Renal cortical epithelial cell (primary cell): ENCODE data around the gene ZNF136. TPM values are rescaled to one million over a fixed set of nuclear protein-coding genes. Genes with fewer than 3 reads are reported as not detected.
A peak's percentile ranks its signal among the peaks of the same experiment; 100 is the strongest.

Source experiments
- DNase-seq: peaks from one replicate; pipeline ENCODE4 v3.0.0-alpha.2; 2011; ENCODE audit warnings: low read depth
- total RNA-seq: library from RNA; depleted of rRNA; stranded (reverse); fragments of >200 nt; gene quantifications from 2 replicates; pipeline ENCODE4 v1.2.3, GENCODE V29; 2014

The ZNF136 gene
- 5.9 and 16.1 TPM in 2 replicates for total RNA-seq

DNA sequence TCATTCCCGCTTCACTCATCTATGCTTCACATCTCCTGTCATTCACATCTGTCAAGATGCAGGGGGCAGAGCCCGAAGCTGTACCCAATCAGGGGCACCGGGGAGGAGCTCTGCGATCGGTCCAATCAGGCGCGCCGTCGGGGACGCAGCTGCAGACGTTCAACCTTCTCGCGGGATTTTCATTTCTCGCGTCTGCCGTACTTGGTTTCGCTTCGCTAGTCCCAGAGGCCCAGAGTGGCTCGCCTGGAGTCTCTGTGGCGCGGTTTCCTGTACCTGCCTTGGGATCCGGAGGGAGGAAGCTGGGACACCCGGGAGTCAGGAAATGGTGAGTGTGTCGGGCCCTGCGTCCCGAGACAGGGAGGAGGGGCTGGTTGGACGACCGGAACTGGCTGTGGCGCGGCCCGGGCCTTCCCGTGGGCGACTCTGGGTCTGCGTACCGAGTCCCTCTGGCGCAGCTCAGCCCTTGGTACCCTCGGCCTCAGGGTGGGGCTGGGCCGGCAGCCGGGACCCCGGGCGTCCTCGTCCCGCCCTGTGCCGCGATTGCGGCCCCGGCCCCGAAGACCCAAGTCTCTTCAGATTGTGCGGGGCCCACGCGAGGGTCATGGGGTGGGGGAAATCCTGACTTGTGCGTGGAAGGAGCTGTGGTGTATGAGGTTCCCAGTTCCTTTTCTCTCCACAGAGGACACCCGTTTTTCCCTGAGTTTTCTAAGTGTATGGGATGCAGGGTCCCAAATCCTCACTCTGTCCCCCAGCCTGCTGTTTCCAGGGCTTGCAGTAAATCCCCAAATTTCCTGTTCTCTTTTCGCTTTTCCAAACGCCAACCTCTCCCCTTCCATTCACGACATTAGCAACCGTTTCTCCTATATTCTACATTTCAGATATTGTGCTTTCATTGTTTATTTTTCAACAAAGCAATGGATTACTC lies at the start of gene ZNF136:
ZNF136 (plus strand) TSS at position 215 of the 925 bp plus-strand sequence; CDS start at position 323, 108 bp downstream.
- DNase-seq = peak; percentile 93

DNA sequence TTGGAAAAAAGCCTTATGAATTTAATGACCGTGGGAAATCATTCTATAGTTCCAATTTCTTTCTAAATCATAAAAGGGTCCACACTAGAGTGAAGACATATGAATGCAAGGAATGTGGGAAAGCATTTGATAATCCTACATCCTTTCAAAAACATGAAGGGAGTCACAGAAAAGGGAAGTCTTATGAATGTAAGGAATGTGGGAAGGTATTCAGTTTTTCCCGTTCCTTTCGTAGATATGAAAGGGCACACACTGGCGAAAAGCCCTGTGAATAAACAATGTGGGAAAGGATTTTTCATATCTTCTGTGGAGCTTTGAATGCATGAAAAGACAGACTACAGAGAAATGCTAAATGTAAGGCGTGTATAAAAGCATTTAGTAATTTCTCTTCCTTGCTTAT lies 49.8 kb upstream of the ZNF136 start:
- no peak for DNase-seq

DNA sequence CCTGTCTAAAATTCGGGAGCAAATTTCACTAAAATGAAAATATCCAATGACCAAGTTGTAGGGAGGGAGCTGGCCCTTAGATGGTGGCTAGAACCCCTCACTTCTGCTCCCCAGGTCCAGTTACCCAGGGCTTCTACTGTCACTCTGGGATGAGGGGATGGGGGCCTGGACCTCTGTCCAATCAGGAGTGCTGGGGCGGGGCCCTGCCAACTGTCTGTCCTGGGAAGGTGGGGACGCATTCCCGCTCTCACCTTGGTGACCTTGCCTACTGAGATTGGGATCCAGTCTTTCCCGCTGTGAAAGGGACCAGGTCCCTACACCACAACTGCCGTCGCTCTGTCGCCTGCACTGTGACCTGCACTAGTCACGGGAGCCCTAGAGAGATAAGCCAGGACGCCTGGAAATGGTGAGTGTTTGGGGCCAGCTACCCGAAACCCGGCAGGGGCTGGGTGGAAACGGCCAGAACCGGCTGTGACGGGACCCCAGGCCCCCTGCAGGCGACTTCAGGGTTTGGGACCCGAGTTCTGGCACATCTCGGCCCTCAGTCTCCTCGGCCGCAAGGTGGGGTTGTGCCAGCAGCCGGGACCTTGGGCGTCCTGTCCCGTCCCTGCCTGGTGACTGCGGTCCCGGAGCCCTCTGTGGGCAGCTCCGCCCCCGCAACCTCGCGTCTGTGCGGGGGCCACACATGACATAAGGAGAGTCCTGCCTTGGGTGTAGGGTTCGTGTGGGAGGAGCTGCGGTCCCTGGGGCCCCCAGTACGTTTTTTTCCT lies 45.5 kb upstream of the ZNF136 start:
- DNase-seq = no peak

DNA sequence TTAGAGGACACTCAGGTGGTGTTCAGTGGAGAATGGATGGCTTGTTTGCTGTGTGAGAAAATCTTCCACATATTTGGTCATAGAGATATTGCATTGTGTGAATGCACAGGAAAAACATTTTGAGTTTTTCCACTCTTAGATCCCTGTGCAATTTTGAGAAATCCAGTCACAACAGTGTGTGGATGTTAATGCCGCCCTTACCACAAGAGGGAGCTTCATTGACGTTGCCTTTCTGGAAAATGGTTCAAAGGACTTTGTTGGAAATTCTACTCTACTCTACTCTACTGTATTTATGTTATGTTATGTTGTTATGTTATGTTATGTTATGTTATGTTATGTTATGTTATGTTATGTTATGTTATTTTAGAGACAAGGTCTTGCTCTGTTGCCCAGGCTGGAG lies 36.2 kb upstream of the ZNF136 start:
- DNase-seq = no peak

DNA sequence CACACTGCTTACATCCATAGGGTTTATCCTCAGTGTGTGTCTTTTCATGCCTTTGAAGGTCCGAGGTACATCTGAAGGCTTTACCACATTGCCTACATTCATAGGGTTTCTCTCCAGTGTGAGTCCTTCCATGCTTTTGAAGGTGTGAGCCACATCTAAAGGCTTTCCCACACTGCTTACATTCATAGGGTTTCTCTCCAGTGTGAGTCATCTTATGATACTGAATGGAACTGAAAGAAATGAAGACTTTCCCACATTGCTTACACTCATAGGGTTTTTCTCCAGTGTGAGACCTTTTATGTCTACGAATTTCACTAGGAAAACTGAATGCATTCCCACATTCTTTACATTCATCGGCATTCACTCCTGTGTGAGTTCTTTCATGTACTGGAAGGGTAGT lies 29.8 kb upstream of the ZNF136 start:
- no peak for DNase-seq

DNA sequence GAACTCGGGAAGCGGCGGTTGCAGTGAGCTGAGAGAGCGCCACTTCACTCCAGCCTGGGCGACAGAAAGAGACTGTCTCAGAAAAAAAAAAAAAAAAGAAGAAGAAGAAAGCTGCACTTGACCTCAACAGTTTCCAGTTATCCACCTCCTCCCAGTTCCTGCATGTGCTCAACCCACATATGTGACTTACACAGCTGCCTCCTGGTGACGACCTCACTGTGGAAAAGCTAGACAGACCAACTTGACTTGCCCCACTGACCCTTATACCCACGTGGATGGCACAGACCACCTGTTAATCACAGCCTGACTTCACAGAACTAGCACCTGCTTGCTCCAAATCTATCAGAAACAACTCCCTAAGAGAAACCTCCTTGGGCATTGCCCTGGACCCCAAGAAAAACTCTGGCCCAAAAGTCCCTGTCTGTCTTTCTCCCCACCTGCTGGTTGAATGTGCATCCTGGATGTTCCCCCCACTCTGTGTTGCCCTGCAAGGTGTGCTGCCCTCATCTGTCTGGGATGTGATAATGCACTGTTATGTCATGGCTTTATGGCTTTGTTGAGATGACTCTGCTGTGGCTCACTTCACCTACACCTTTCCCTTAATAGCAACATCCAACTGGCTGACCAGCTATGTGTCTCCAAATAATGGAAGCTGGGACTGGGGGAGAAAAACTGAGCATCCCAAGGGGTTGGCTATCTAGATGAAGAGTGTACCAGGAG lies 25.5 kb upstream of the ZNF136 start:
- DNase-seq = no peak

DNA sequence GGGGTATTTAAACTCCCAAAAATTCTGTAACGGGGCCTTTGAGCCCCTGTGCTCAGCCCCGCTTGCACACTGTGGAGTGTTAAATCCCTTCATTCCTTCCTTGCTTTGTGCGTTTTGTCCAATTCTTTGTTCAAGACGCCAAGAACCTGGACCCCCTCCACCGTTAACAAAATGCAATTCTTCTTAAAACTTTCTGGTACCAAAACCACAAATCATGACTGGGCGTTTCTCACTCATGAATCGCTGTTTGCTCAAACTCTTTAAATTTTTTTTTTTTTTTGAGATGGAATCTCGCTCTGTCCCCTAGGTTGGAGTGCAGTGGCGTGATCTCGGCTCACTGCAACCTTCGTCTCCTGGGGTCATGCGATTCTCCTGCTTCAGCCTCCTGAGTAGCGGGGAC lies 23.6 kb upstream of the ZNF136 start:
- DNase-seq = no peak

DNA sequence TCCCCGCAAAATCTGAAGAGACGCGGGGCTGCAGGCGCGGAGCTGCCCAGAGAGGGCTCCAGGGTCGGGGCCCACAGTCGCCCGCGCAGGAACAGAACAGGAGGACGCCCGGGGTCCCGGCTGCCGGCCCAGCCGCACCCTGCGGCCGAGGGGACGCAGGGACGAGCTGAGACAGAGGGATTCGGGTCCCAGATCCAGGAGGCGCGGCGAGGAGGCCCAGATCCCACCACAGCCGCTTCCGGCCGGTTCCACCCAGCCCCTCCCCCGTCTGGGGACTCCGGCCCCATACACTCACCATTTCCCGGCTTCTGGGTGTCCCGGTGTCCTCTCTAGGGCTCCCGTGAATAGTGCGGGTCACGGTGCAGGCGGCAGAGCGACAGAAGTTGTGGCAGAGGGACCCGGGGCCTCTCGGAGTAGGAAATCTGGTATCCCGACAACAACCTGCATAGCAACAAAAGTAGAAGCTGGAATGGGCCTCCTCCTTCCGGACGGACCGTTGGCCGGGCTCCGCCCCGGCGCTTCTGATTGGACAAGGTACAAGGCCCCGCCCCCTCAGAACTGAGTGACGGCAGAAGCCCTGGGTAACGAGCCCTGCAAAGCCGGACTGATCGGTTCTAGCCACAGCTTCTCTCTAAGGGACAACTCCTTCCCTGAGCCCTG lies 22.9 kb upstream of the ZNF136 start, which contains the start of gene ZNF20:
ZNF20 (minus strand) TSS at position 466 of the 660 bp plus-strand sequence; CDS start at position 298, 168 bp downstream.
- DNase-seq = peak; percentile 87

DNA sequence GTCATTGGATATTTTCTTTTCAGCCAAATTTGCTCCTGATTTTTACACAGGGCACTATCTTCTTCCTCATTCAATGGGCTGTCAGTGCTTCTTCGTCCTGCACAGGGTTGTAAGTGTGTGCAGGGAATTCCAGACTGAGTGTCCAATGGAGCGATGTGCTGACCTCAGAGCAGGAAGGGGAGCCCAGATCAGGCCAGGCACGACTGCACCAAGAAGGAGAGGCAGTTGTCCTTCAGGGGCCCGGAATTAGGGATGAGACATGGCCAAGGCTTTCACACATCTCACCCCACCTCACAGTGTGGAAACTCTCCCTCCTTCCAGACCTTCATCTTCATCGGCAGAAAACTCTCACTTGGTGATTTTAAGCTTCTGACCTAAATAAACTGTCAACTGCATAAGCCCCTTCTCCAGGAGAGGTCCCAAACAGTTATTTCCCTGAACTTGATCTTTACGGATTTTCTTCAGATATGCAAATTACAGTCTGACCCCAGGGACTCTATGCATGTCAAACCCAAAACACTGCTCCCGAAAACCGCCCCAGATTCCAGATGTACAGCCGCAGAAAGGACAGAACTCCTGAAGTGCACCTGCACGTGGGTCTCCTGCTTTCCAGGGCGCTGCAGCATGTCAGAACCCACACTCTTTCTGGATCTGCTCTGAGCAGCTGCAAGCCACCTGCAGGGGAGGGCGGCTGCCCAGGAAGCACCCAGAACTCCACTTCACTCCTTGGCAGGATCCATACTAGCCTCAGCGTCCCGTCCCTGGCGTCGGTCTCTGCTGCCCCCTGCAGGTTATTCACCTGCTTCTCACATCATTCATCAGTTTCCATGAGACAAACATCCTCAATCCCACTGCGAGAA lies 22.1 kb upstream of the ZNF136 start:
- DNase-seq = peak; percentile 69

DNA sequence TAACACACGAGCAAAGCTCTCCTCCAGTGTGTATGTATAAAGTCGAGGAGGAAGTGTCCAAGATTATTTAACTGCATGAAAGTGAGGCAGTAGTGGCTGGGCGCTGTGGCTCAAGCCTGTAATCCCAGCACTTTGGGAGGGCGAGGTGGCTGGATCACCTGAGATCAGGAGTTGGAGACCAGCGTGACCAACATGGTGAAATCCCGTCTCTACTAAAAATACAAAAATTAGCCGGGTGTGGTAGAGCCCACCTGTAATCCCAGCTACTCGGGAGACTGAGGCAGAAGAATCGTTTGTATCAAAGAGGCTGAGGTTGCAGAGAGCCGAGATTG lies 21.5 kb upstream of the ZNF136 start:
- no peak for DNase-seq

DNA sequence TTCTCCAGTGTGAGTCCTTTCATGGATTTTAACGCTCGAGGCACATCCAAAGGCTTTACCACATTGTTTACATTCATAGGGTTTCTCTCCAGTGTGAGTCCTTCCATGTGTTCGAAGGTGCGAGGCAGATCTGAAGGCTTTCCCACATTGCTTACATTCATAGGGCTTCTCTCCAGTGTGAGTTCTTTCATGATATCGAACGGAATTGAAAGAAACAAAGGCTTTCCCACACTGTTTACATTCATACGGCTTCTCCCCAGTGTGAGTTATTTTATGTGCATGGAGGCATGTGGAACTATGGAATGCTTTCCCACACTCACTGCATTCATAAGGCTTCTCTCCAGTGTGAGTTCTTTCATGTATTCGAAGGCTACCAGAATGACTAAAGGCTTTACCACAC lies 17.5 kb upstream of the ZNF136 start:
- no peak for DNase-seq

DNA sequence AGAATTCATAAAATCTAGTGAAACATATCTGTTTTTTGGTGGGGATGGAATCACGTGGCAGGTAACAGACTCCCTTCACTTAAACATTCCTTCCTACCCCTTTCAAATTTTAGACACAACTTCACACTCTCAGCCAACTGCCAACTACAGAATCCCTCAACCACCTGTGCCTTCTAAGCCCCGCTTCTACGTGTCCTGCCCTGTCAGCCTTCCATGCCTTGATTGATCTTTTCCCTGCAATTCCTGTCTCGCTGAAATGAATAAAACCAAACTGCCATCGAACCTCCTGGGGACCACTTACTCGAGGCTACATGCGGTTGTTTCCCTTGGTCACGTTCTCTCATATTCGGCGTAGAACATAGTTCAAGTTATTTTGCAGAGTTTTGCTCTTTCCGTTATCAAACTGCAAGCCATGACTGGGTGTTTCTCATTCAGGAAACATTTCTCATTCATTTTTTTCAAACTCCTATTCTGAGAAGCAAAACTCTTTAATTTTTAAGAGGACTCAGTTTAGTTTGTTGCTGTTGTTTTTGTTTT lies 7.5 kb upstream of the ZNF136 start:
- no peak for DNase-seq

DNA sequence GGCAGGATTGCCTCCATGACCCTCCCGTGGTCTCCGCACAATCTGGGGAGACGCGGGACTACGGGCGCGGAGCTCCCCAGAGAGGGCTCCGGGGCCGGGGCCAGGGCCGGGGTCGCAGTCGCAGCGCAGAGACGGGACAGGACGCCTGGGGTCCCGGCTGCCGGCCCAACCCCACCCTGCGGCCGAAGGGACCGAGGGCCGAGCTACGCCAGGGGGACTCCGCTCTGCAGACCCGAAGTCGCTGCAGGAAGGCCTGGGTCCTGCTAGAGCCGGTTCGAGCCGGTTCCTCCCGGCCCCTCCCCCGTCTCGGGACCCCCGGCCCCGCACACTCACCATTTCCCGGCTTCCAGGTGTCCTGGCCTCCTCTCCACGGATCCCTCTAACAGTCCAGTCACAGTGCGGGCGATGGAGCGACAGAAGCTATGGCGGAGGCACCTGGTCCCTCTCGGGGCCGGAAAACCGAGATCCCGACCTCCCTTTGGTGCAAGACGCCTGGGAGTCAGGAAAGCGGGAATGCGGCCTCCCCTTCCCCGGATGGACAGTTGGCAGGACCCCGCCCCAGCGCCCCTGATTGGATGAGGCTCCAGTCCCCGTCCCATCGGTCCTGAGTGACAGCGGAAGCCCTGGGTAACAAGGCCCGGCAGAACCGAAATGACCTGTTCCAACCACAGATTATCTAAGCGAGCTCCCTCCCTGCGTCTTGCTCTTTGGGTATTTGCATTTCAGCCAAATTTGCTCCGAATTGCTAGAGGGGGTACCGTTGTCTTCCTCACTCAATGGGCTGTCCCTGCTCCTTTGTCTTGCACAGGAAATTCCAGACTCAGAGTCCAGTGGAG lies 6.5 kb upstream of the ZNF136 start, which contains the start of gene ZNF625:
ZNF625 (minus strand) TSS at position 512 of the 836 bp plus-strand sequence; CDS start at position 336, 176 bp downstream.
- DNase-seq = peak; percentile 74

DNA sequence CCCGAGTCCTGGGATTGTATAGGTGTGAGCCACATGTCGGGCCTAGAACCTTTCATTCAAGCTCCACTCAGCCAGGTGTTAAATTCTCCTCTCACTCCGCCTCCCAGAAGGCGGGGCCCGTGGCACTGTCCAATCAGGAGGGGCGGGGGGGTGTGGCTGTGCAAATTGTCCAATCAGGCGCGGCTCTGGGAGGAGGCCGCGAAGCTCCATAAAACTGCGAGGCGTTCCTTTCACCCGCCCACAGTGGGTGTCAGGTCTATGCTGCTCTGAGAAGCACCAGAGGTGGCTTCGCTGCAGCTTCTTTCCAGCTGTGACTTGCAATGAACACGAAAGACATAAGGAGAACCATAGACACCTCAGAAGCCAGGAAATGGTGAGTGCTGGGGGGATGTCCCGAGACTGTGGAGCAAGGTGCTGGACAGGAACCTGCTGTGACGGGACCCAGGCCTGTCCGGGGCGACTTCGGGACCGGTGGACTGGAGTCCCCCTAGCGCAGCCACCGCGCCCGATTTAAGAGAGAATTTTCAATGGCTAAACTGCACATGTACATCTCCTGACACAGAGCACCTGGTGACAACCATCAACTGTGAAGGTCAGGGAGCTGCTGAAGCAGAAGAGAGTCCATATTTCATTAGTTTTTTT lies 3.0 kb upstream of the ZNF136 start:
- DNase-seq = no peak

DNA sequence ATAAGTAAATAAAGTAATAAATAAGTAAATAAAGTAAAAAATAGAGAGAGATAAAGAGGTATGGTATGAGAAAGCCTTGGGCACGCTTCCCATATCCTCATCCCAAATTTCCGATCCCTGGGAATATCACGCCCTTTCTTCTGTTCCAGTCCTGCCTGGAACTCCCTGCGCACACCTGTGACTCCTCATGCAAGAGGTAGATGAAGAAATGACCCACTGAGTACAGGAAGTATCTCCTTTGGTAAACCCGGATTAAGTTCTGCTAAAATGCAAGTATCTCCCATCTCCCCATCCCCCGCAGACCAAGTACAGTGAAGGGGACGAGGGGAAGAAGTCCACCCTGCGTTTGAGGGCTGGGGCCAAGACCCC lies 399 bp upstream of the ZNF136 start:
- no peak for DNase-seq

DNA sequence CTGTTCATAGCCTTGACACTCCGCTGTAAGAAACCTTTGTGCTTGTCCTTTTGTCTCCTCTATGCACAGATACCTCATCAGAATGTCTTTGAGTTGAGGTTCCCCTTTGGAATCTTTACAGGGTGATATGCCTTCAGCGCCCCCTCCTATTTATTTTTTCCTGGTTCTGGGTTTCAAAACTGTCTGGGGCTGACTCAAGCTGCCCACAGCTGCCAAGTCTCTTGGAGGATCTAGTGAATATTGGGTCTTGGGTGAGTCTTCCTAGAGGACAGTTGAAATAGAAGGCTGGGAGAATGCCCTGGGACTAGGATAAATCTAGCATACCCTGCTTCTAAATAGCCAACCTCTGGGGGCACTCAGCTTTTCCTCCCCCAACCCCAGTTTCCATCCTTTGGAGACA lies 930 bp downstream of the ZNF136 start:
- peak; percentile 16 for DNase-seq

DNA sequence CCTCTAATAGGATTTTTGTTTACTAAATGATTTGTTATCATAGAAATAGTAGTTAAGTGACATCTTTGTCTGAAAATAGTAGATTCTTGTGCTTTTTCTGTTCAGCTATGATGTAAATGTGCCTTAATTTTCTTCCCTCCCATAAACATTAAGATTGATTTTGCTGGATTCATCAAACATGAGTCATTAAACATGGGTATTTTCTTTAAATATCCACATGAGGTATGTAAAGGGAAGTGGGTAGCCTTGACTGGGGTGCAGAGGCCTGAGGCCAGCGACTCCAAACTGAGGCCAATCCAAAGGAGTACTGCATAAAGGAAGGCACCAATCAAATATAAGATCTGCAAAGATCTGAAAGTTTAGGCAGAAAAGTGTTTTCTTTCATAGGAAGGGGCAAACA lies 3.7 kb downstream of the ZNF136 start:
- no peak for DNase-seq

DNA sequence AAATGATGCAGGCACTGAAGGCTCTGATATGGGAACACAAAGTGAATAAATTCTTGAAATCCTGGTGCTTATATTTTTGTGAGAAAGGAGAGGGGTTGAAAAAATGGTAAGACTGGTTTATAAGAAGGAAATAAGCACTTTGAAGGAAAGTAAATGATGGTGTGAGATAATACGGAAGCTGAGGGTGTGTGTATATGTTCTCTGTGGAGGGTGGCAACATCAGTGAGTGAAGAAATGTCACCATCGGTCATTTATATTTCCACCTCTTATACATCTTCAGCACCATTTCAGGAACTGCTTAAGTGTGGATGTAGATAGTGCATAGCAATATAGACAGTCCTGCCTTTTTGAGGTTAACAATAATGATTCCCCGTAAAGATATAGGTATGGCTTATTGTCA lies 17.5 kb downstream of the ZNF136 start:
- no peak for DNase-seq

DNA sequence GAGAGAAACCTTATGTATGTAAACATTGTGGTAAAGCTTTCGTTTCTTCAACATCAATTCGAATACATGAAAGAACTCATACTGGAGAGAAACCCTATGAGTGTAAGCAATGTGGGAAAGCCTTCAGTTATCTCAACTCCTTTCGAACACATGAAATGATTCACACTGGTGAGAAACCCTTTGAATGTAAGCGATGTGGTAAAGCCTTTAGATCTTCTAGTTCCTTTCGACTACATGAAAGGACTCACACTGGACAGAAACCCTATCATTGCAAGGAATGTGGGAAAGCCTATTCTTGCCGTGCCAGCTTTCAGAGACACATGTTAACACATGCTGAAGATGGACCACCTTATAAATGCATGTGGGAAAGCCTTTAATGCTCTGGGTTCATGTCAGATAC lies 24.7 kb downstream of the ZNF136 start:
- DNase-seq = peak; percentile 4
